ENCODE data around the gene SNRNP200.

DNA sequence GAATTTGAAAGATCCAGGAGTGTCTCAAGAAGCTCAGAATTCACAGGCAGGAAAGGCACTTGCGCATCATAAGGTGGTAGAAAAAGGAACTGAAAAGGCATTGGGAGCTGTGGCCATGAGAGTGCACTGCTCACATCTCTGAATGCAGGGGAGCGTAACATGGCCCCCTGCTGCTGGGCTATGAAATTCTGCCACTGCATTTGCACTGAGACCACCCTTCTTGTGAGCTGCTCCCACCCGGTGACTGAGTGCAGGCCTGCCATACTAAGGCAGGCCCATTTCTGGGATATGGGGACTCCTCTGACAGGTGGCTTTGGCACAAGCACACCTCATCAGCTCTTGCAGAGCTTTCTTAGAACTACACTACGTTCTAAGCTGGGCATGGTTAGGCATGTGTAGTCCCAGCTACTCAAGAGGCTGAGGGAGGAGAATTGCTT lies 71.4 kb downstream of the SNRNP200 start:
- TF ChIP-seq, protein P1, sequence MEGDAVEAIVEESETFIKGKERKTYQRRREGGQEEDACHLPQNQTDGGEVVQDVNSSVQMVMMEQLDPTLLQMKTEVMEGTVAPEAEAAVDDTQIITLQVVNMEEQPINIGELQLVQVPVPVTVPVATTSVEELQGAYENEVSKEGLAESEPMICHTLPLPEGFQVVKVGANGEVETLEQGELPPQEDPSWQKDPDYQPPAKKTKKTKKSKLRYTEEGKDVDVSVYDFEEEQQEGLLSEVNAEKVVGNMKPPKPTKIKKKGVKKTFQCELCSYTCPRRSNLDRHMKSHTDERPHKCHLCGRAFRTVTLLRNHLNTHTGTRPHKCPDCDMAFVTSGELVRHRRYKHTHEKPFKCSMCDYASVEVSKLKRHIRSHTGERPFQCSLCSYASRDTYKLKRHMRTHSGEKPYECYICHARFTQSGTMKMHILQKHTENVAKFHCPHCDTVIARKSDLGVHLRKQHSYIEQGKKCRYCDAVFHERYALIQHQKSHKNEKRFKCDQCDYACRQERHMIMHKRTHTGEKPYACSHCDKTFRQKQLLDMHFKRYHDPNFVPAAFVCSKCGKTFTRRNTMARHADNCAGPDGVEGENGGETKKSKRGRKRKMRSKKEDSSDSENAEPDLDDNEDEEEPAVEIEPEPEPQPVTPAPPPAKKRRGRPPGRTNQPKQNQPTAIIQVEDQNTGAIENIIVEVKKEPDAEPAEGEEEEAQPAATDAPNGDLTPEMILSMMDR (conservative IDR thresholded peaks at IDR 0.05 in 1 of 2, IDR thresholded peaks at IDR 0.05 in 1 of 2; ENCODE audit: extremely low read depth in 1 of 2, insufficient read depth in 1 of 2, low read depth in 1 of 2, low read length in 2 of 2), result no peak
- TF ChIP-seq EZH2 (IDR thresholded peaks at IDR 0.05; ENCODE audit: borderline replicate concordance, low read length), result no peak

Data from mammary epithelial cell (primary cell).